GM21717 (cell line): Measurements from ENCODE around the gene EXOC3.
"Not testable (repeated sequence)": the region's sequence is repeated elsewhere in the genome, so short reads cannot be mapped to it uniquely, and the experiment has no call there.

ENCODE experiments used
- ATAC-seq: cut with Tn5 transposase; IDR thresholded peaks from one replicate; pipeline ENCODE4 v1.9.1; 2021; ENCODE audit warnings: mild to moderate bottlenecking, moderate library complexity; ENCODE audit not compliant: unreplicated experiment

Gene EXOC3

DNA sequence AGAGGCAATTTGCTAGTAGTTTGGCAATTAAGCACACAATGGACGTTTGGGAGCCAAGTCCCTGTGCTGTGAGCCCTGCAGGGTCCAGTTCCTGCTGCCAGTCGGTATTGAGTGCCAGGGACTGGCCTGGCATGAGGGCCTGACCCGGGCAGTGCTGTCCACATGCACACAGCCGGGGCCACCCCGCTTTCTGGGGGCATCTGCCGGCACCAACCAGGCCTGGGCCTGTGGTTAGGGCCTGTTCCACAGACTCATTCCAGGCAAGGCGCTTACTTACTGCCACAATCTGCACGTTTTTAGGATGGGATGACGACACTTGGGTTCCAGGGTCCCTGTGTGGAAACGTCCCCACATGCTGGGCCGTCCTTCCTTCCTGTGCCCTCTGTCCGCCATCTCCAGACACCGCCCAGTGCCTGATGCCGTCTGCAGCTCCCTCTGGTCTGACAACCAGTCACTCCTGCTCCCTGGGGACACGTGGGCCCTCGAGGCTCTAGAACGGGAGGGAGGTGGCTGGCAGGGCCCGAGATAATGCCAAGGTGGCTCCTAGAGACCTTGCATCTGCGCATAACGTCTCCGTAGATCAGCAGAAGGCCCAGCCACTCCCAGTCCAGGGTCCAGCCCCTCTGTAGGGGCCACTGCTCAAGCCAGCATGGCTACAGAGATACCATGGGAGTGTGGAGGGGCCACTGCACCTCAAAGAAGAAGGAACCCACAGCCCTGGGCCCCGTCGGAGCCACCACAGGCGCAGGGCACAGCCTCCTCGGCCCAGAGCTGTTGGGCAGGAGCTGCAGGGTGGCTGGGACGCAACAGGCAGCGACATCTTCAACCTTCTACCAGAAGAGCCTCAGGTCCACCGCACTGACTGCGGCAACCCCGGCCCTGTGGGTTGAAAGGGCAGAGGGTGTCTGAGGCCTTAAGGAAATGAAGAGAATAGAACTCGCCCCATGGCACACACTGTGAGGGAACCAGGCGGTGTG lies 56.5 kb downstream of the EXOC3 start:
- ATAC-seq = no peak

DNA sequence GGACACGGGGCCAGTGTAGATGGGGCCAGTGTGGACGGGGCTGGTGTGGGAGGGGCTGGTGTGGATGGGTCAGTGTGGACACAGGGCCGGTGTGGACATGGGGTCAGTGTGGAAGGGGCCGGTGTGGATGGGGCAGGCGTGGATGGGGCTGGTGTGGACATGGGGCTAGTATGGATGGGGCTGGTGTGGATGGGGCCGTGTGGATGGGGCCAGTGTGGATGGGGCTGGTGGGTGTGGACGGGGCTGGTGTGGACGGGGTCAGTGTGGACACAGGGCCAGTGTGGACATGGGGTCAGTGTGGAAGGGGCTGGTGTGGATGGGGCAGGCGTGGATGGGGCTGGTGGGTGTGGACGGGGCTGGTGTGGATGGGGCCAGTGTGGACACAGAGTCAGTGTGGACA lies 57.5 kb downstream of the EXOC3 start:
- ATAC-seq = no peak

DNA sequence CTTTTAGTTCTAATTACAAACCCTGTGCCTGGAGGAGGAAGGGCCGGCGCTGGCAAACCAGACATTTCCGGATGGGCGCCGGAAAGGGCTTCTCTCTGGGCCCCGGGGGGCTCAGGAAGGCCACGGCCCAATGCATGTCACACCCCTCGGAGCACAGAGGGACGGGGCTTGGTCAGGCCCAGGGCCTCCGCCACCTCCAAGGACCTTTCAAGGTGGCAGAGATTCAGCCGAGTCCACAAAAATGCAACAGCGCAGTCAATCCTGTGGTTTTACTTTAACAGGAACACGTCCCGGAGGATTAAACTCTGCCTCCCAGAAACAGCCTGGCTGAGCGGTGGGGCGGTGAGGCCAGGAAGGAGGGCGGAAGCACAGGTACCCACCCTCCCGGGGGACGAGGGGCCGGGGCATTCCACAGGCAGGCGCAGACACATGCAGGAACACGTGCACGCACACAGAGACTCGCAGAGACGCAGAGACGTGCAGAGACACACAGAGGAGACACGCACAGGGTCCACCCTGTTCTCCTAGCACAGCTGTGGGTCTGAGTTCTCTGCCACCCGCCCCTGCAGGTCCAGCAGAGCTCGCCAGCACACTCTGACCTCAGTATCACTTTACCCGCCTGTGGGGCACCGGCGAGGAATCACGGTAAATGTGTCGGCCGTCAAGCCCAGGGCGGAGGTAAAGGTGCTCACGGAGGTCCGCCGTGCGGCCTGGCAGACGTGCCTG lies 58.3 kb downstream of the EXOC3 start:
- no peak for ATAC-seq

DNA sequence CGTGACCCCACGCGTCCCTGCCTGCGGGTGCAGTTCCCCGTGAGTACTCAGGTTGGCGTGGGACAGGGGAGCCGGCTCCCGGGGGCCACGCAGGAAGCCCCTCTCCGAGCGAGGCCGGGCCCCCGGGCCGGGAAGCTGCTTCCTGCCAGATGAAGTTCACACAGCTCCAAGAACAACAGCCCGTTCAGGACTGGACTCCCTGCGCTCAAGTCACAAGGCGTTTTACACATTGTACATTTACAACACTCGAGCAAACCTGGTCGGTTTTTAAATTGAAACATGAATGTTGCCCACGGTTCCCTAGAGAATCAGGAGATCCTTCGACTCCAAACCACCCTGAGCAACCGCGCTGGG lies 58.8 kb downstream of the EXOC3 start:
- no peak for ATAC-seq

DNA sequence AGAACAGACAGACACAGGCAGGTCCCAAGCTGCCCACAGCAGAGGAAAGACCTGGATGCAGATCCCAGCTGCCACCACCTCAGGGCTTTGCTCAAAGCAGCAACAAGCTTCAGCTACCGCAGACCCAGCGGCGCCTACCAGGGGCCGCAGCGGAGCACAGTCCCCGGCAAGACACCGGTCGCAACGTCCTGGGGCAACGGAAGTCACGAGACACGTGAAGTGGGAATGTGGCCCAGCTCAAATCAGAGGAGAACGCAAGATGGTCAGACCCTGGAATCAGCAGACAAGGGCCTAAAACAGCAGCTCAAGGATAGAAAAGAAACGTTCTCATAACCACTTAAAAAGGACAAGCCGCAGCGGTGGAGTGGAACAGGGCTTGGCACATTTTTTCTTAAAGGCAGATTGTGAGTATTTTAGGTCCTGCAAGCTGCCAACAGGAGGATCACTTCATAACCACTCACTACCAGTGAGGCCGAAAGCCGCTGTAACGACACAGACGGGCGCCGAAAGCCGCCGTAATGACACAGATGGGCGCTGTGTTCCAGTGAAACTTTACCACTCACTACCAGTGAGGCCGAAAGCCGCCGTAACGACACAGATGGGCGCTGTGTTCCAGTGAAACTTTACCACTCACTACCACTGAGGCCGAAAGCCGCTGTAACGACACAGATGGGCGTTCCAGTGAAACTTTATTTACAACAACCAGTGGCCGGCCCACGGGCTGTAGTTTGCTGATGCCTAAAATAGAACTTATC lies 59.5 kb downstream of the EXOC3 start:
- ATAC-seq = no peak

DNA sequence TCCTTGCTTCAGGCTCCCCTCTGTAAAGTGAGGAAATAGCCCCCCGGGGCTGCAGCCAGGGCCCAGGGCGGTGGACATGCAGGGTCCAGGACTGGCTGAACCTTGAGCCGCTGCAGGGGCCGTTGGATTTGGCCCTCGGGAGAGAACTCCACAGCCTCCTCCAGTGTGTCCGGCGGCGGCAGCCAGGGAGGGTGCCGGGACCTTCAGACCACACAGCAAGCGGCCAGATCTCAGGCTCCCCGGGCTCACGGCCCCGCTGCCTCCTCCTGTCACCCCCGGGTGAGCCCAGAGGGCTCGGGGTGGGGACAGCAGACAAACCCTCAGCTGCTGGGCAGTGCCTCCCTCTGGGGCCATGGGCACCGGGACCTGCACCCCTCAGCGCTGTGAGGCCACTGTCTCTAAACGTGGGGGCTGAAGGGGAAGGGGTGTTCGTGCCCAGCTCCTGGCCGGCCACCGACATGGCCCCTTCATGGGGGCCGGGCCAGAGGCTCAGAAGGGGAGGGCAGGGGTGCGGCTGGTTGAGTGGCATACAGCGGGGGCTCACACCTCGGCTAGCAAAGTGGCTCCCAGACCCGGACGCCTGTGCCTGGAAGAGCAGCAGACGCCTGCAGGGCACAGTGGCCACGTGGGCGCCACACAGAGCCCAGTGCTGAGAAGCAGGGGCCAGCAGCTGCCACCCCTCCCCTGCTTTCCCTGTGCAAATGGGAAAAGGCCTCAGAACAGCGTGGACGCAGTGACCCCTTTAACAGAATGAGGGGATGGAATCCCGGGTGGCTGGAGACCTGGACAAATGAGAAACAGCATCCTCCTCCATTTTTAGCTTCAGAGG lies 61.6 kb downstream of the EXOC3 start:
- ATAC-seq = no peak

DNA sequence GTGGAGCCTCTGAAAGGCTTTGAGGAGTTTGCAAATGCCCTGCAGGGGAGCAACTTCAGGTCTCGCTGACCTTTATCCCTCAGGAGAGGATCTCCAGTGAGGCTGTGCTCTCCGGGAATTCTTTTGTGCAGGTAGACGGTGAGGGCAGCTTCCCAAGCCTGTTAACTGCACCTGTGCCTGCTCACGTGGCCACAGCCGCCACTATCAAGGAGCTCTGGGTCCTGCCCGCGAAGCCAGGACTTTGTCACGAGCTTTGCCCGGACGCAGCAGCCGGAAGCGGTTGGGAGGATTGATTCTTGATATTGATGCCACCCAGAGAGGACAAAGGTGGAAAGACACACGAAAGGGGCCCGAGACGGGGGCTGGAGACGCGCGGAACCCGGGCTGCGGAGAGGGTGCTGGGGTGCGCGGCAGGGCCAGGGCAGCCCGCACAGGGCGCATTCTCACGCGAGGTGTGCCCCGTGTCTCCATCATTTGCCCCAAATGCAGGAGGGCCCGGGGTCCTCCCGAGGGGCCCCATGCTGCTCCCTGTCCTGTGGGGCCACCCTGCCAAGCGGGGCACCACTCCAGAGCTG lies 63.1 kb downstream of the EXOC3 start:
- ATAC-seq = no peak

DNA sequence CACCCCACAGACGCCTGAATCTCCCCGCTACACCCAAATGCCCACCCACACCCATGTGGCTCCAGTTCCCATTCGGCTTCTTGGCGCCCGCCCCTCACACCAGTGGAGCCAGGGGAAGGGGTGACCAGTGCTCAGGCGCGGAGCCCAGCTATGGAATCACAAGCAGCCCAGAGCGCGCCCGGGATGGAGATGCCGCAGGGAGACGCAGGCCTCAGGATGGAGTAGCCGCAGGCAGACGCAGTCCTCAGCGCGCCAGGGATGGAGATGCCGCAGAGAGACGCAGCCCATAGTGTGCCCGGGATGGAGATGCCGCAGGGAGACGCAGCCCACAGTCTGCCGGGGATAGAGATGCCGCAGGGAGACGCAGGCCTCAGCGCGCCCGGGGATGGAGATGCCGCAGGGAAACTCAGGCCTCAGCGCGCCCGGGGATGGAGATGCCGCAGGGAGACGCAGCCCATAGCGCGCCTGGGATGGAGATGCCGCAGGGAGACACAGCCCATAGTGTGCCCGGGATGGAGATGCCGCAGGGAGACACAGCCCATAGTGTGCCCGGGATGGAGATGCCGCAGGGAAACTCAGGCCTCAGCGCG lies 65.1 kb downstream of the EXOC3 start:
- ATAC-seq = not testable (repeated sequence)

DNA sequence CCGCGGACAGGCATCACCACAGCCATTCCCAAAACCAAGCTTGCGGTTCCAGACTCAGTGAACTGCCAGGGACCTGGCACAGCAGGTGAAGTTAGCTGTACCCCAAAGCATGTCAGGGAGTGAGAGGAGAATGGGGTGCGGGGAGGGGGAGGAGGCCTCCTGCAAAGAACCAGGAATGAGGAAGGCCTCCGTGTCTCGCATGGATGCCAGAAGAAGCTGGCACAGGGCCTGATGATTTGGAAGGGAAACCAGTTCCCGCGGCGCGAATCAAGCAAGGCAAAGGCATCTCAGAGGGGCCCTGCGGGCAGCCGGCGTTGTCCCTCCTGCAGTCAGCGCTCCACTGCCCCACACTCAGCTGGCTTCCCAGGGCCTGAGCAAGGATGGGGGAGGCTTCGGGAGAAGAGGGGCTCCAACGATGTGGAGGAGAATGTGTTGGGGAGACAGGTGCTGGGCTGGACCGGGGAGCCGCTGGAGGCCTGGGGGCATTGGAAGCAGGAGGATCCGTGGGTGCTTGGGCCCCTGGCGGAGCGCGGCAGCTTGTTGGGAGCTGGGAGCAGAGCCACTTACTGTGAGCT lies 66.7 kb downstream of the EXOC3 start:
- ATAC-seq = no peak

DNA sequence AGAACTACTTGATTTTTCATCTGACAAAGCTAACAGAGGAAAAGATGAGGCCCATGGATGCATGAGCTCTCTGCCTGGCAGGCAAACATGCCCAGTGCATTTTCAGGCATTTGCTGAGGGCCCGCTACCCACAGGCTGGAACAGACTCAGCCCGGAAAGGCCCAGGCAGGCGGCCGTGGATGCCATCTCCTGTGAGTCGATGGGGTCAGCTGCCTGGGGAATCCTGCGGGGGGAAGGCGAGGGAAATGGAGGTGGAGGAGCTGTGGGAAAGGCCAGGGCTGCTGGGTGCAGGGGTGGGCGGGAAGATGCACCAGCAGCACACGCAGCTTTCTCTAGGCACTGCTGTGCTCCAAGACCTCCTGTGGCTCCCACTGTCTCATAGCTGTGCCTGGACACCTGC lies 67.5 kb downstream of the EXOC3 start:
- ATAC-seq = no peak

DNA sequence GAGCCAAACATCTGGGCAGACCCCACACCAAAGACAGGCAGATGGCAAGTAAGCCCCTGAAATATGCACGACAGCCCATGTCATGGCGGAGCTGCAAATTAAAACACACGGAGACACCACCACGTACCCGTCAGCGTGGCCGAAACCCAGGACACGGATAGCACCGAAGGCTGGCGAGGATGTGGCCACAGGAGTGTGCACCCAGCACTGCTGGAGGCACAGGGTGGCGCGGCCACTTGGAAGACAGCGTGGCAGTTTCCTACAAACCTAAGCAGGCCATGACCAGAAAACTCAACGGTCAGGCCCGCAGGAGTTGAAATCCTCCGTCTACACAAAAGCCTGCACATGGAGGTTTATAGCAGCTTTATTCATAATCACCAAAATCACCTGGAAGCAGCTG lies 68.5 kb downstream of the EXOC3 start:
- ATAC-seq = no peak

DNA sequence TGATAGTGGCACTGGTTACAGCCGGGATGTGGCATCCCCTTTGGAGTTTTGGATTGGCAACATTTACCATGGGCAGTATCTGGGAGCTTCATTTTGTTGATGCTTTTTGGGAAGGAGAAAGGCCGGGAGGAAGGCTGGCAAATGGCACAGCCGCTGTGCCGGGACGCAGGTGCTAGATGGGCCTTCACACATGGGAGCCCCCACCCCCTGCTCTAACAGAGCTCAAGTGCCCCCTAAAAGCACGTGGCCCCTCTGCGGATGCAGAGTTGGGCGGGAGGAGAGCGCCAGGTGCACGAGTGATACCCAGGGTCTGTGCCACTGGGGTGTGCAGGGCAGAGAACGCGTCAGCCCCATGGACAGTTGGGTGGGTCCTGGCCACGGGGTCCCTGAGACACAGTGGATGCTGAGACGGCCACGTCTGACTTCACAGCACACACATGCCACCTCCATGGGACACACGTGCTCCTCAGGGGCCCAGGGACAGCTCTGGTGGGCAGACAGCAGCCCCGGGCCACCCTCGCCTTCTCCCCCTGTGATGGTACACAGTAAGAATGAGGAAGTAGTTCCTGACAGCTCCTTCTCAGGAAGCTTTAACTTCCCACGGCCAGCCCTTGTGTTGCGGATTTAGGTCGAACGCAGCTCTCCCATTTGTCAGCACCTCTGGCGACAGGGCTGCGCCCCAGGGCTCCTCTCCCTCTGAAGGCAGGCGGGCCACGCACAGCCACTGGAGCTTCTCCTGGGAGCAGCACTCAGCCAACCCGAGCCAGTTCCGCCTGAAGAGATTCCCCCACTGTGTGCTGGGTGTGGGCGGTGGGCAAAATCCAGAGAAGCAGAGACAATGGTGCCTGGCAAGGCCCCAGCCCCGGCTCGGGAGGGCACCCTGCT lies 70.5 kb downstream of the EXOC3 start:
- no peak for ATAC-seq

DNA sequence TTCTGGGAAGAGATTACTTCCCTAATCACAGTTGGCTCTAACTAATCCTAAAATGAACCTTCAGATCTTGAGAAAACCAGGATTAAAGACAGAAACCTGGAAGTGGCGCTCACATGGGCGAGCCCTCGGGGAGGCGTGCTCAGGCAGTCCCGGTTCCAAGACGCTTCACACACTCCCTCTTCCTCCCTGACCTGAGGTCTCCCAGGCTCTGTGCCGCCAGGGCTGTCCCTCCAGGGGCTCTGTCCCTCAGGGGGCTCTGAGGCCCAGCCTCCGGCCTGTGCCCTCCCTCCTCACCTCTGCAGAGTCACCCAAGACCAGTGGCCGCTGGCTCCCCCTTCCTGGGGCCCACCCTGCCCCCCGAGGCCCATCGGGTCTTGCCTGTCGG lies 71.1 kb downstream of the EXOC3 start:
- ATAC-seq = no peak

DNA sequence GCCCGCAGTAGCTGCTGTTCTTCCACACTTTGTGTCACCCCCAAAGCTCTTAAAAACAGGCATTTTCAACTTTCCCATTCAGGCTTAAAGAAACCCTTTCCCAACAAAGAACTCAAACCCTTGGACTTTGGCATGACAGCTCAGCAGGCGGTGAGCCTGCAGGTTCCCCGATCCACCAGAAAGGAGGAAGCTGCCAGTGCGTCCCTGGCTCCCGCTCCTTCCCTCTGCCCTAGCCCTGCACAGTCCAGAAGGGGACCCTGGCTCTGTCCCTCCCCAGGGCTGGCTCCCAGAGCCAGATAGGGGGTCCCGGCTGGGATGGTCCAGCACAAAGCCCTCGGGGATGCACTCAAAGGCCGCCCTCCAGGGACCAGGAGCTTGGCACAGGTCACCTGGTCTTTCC lies 71.7 kb downstream of the EXOC3 start:
- ATAC-seq = no peak

DNA sequence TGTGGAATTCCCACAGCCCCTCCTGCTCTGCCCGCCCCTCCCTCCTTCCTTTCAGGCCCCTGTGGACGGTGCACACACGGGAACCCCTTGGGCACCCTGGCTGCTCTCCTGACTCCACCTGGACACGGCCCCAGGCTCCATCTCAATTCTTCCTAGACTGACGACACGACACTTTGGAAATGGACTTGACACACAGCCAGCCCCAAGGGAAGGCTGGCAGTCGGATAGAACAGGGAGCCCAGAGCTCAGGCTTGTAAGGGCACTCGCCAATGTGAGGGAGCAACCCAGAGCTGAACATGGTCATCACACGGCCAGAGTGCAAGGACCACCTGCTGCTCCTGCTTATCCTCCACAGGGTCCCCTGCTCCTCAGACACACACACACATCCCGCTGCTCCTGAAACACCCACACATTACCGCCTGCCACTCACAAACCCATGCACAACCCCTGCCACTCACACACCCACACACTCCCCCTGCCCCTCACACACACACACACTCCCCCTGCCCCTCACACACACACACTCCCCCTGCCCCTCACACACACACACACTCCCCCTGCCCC lies 72.4 kb downstream of the EXOC3 start:
- no peak for ATAC-seq

DNA sequence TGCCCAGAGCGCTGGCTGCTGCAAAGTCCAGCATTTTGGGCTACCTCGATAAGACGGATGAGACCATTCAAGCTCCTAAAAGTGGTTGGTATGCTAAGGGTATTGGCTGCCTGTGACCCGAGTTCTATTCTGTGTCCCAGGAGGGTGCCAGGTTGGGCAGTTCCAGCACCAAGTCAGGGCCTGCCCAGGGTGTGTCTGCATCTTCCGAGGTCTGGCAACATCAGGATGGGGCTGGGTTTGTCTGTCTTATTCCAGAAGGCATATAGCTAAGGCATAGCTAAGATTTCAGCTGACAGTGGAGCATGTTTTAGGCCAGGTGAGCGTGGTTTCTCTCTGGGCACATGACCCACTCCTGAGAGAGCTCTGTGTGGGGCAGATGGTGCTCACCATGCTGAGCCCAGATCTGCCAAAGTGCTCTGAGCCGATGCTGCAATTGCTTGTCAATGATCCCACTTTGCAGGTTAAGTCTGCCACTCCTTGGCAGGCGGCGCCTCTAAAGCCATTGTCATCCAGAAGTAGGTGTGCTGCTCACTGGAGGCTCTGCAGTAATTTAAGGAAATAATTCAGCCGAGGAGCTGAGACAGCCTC lies 73.5 kb downstream of the EXOC3 start:
- no peak for ATAC-seq
